HUES48 (cell line): Measurements from ENCODE around the gene GFAP.

ENCODE experiments used
- H3K27ac ChIP-seq: one replicate; pipeline ENCODE4 v1.7.0; 2013; ENCODE audit warnings: low read depth, low read length, inconsistent platforms
- H3K27me3 ChIP-seq: 2 replicates; pipeline ENCODE4 v1.6.1; 2013; ENCODE audit warnings: mild to moderate bottlenecking, low read length; ENCODE audit not compliant: control insufficient read depth, insufficient read depth
- H3K36me3 ChIP-seq: 2 replicates; pipeline ENCODE4 v1.6.1; 2013; ENCODE audit warnings: low read length; ENCODE audit not compliant: control insufficient read depth, insufficient read depth
- H3K4me1 ChIP-seq: 2 replicates; pipeline ENCODE4 v1.6.1; 2013; ENCODE audit warnings: mild to moderate bottlenecking, low read length; ENCODE audit not compliant: control insufficient read depth, insufficient read depth
- H3K4me3 ChIP-seq: 2 replicates; pipeline ENCODE4 v1.5.1; 2013; ENCODE audit warnings: mild to moderate bottlenecking, low read depth, low read length
- H3K9ac ChIP-seq: 2 replicates; pipeline ENCODE4 v1.6.1; 2013; ENCODE audit warnings: mild to moderate bottlenecking, low read depth, low read length, moderate library complexity
- H3K9me3 ChIP-seq: 2 replicates; pipeline ENCODE4 v1.6.1; 2013; ENCODE audit warnings: low read length; ENCODE audit not compliant: control insufficient read depth, insufficient read depth

The GFAP gene

GRCh38 chr17:44915321-44915726 is at the start of gene GFAP:
GFAP (minus strand) TSS chr17:44915500; CDS start chr17:44915486, 14 bp downstream.
- Histone ChIP-seq H3K9me3 (no peaks in the 10 kb centered on the region), H3K4me3 (no peak within 1 kb of the TSS), H3K27ac (no peak within 1 kb of the TSS), H3K27me3 (peaks cover 20% of the 10 kb centered on the region), H3K36me3 (no peaks in the 10 kb centered on the region), H3K9ac (no peak within 1 kb of the TSS), H3K4me1 (peaks cover 6% of the 10 kb centered on the region)

GRCh38 chr17:44961921-44962350 is 46.6 kb upstream of the GFAP start:
- Histone ChIP-seq H3K9me3 (no peaks in the 10 kb centered on the region), H3K36me3 (no peaks in the 10 kb centered on the region), H3K27ac (no peak overlapping the region), H3K4me1 (no peaks in the 10 kb centered on the region), H3K4me3 (no peak overlapping the region), H3K27me3 (peaks cover 23% of the 10 kb centered on the region), H3K9ac (no peak overlapping the region)

- H3K4me3 ChIP-seq = no peak overlapping the region
- H3K4me1 ChIP-seq = no peaks in the 10 kb centered on the region
- no peaks in the 10 kb centered on the region for H3K36me3 ChIP-seq
- no peaks in the 10 kb centered on the region for H3K9me3 ChIP-seq
- H3K27ac ChIP-seq = no peak overlapping the region
- peaks cover 11% of the 10 kb centered on the region for H3K27me3 ChIP-seq
- H3K9ac ChIP-seq = no peak overlapping the region
These were observed 45.4 kb upstream of the GFAP start for GRCh38 chr17:44960691-44961090.

- Histone ChIP-seq H3K27ac (no peak overlapping the region), H3K36me3 (no peaks in the 10 kb centered on the region), H3K9me3 (no peaks in the 10 kb centered on the region), H3K4me3 (no peak overlapping the region), H3K27me3 (peaks cover 4% of the 10 kb centered on the region), H3K9ac (no peak overlapping the region), H3K4me1 (no peaks in the 10 kb centered on the region)
These were observed 44.7 kb upstream of the GFAP start for GRCh38 chr17:44959821-44960531.

GRCh38 chr17:44956998-44957981 is 42.0 kb upstream of the GFAP start:
- Histone ChIP-seq H3K4me3 (no peak overlapping the region), H3K4me1 (no peaks in the 10 kb centered on the region), H3K36me3 (no peaks in the 10 kb centered on the region), H3K9ac (no peak overlapping the region), H3K9me3 (no peaks in the 10 kb centered on the region), H3K27ac (no peak overlapping the region), H3K27me3 (peaks cover 4% of the 10 kb centered on the region)

GRCh38 chr17:44955674-44956425 is 40.5 kb upstream of the GFAP start:
- Histone ChIP-seq H3K4me3 (no peak overlapping the region), H3K4me1 (no peaks in the 10 kb centered on the region), H3K36me3 (no peaks in the 10 kb centered on the region), H3K27ac (no peak overlapping the region), H3K9me3 (no peaks in the 10 kb centered on the region), H3K27me3 (peaks cover 4% of the 10 kb centered on the region), H3K9ac (no peak overlapping the region)

- no peak overlapping the region for H3K4me3 ChIP-seq
- H3K9ac ChIP-seq = no peak overlapping the region
- no peaks in the 10 kb centered on the region for H3K36me3 ChIP-seq
- H3K9me3 ChIP-seq = no peaks in the 10 kb centered on the region
- no peaks in the 10 kb centered on the region for H3K4me1 ChIP-seq
- no peaks in the 10 kb centered on the region for H3K27me3 ChIP-seq
- no peak overlapping the region for H3K27ac ChIP-seq
These were observed 37.7 kb upstream of the GFAP start for GRCh38 chr17:44952946-44953475.

GRCh38 chr17:44948315-44948795 is 33.1 kb upstream of the GFAP start:
- peak overlapping the region; percentile 63 for H3K27ac ChIP-seq
- H3K4me1 ChIP-seq = 0 out of 2 replicates have a peak, but pooled peaks cover 2% of the 10 kb centered on the region
- peak overlapping the region; percentile 87 for H3K4me3 ChIP-seq

GRCh38 chr17:44947461-44948314 is 32.4 kb upstream of the GFAP start, which contains the start of gene KIF18B:
KIF18B (minus strand) TSS chr17:44947773; CDS start chr17:44936344, 11,429 bp downstream.
- Histone ChIP-seq H3K36me3 (peaks cover 26% of the 10 kb centered on the region), H3K27me3 (no peaks in the 10 kb centered on the region), H3K4me1 (0 out of 2 replicates have a peak, but pooled peaks cover 2% of the 10 kb centered on the region), H3K4me3 (peak within 1 kb of the TSS; percentile 87), H3K9ac (peak within 1 kb of the TSS; percentile 80), H3K27ac (peak within 1 kb of the TSS; percentile 85), H3K9me3 (no peaks in the 10 kb centered on the region)

More at GRCh38 chr17:44948315-44948795, 33.1 kb upstream of the GFAP start:
- Histone ChIP-seq H3K9ac (no peak overlapping the region), H3K27me3 (no peaks in the 10 kb centered on the region), H3K36me3 (peaks cover 20% of the 10 kb centered on the region), H3K9me3 (no peaks in the 10 kb centered on the region)
